NB4 (cell line): ENCODE measurements around the gene GNAT3.

ENCODE experiments used
- DNase-seq: peaks from one replicate; pipeline ENCODE4 v3.0.0; 2010; ENCODE audit warnings: low read depth
- H3K4me3 ChIP-seq: one replicate; pipeline ENCODE4 v1.5.1; 2011; ENCODE audit warnings: mild to moderate bottlenecking, low read depth, low read length, moderate library complexity
- CTCF ChIP-seq: IDR thresholded peaks from one replicate; pipeline ENCODE4 v1.5.1; 2012; ENCODE audit warnings: low read depth, low read length
- MAX ChIP-seq: IDR thresholded peaks from 2 replicates; pipeline ENCODE4 v1.6.1; 2011; ENCODE audit warnings: low read depth, low read length
- MYC ChIP-seq: IDR thresholded peaks from 2 replicates; pipeline ENCODE4 v1.6.1; 2011; ENCODE audit warnings: low read depth, low read length
- POLR2A ChIP-seq: IDR thresholded peaks from 2 replicates; pipeline ENCODE4 v1.6.1; 2011; ENCODE audit warnings: mild to moderate bottlenecking; ENCODE audit not compliant: insufficient read length; ENCODE audit errors: extremely low read depth

Gene GNAT3

GRCh38 chr7:80480566-80480965 lies 31.3 kb downstream of the GNAT3 start:
- DNase-seq, result no peak
- no peak overlapping the region for H3K4me3 ChIP-seq
- TF ChIP-seq POLR2A, result no peak
- TF ChIP-seq MYC, result no peak
- TF ChIP-seq CTCF, result no peak
- TF ChIP-seq MAX, result no peak

DNA sequence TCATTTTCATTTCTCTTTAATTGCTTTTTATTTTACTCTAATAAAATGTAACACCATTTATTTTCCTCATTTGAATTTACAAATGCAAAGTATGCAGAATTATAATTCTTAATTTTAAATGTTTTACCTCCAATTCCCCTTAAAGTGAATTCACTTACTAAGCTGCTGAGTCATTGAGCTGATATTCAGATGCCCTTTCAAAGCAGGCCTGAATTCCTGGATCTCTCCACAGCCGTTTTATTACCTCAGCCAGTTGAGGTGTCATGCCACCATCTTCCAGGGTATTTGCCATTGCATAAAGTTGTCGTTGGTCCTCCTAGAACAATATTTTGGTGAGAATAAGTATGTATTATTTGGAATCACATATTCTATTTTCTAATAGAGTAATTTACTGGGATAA lies 33.2 kb downstream of the GNAT3 start:
- TF ChIP-seq MYC, result no peak
- no peak for TF ChIP-seq POLR2A
- H3K4me3 ChIP-seq, result no peak overlapping the region
- no peak for DNase-seq

- DNase-seq, result no peak
- H3K4me3 ChIP-seq, result no peak overlapping the region
- TF ChIP-seq POLR2A (no peak), CTCF (no peak), MAX (no peak), MYC (no peak)
Observed at GRCh38 chr7:80476035-80476434, 35.8 kb downstream of the GNAT3 start.

DNA sequence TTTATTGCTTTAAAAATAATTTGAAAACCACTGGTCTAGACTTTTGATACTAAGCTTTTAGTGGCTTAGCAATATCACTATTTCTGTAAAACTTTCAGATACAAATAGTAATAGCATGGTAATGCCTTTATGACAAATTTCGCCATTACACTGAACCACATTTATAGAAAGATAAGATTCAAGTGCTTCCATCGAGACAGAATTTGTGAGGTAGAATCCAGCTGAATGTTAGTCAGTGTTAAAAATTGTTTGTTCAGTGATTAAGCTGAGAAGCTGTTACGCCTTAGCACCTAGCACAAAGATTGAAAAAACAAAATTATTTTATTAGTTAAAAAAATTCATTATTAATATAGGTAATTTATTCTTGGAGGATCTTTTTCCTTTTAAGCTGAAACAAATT lies 36.5 kb downstream of the GNAT3 start:
- TF ChIP-seq MAX, result no peak
- no peak for TF ChIP-seq MYC
- no peak for TF ChIP-seq POLR2A
- TF ChIP-seq CTCF, result no peak
- H3K4me3 ChIP-seq, result no peak overlapping the region

DNA sequence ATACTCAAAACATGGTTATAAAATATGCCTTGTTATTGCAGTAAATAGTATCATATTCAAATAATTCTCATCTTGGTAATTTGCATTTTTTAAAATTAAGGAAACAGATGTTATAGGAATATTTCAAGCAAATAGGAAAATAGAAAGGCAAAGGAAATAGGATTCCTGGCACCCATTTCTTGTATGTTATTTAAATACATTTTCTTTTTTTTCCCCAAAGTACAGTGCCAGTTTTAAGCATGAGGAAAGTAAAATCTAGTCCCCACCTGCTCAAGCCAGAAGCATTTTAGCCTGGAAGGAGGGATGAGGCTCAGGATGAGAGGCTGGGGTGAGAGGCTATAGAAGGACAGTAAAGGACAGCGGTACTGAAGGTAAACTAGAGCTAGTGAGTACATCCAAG lies 38.1 kb downstream of the GNAT3 start:
- TF ChIP-seq CTCF (no peak), POLR2A (no peak), MYC (no peak), MAX (no peak)
- DNase-seq, result no peak
- no peak overlapping the region for H3K4me3 ChIP-seq

More for the DNA sequence above, 36.5 kb downstream of the GNAT3 start:
- no peak for DNase-seq

DNA sequence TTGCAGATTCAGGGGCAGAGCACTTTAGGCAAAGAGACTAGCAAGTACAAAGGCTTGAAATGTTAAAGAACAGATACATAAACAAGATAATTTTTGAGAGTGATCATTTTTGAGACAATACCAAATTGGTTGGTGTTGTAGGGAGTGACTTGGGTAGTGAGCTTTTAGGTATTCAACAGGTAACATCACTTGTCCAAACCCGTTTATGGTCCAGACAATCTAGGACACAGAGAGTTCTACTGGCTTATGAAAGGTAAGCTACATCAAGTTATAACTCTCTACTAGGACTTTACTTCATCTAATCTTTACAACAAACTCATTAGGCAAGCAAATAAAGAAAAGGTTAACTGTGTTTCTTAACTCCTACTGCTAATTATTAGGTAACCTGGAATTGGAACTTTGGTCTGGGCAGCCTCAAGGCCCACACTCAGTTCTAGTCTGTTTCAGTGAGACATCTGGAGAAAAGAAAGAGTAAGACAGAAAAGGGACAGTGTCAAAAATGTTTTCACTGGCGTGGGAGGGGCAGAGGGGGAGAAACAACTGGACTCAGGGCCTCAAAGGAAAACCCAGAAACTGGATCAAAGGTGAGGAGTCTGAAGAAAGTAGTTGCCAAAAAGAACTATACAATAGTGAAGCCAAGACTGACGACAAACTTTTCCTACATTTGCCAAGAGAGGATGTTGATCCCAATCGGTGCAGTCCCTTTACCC lies 39.2 kb downstream of the GNAT3 start:
- no peak for TF ChIP-seq MAX
- no peak for TF ChIP-seq CTCF
- no peak for TF ChIP-seq POLR2A
- no peak overlapping the region for H3K4me3 ChIP-seq
- no peak for DNase-seq
